ENCODE measurements around the gene ACTRT2.

DNA sequence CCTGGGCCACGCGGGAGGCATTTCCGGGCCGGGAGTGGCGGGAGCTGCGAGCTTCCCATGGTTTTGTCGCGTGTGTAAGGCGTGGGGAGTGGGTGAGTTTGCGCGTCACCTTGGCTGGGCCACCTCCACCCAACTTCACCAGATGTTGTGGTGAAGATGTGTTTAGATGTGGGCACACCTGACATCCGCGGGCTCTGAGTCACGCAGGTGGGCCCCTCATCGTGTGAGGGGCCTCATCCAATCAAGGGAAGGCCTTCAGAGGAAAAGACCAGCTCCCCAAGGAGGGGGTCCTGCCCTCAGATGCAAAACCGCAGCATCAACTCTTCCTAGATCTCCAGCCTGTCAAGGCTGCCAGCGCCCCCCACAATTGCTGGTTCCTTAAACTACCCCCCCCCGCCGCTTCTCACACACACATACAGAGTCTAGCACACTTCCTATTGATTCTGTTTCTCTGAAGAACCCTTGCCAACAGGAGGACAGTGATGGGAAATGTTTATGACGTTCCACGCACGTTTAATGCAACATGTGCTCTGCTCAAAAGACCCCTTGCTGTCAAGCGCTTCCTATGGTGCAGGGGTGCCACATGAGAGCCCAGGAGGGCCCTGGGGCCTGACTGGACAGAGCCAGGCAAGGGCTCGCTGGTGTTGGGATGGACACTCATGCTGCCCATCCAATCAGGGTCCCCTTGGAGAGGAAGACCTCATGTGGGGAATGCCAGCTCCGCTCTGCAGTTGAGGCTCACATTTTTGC, 11.9 kb downstream of the ACTRT2 start:
- TF ChIP-seq POLR2A (IDR thresholded peaks at IDR 0.05; ENCODE audit: low read length) (no peak), GATA1 (IDR thresholded peaks at IDR 0.05; ENCODE audit: low read depth, low read length) (no peak)
